Measurements from ENCODE around the gene PALM.

DNA sequence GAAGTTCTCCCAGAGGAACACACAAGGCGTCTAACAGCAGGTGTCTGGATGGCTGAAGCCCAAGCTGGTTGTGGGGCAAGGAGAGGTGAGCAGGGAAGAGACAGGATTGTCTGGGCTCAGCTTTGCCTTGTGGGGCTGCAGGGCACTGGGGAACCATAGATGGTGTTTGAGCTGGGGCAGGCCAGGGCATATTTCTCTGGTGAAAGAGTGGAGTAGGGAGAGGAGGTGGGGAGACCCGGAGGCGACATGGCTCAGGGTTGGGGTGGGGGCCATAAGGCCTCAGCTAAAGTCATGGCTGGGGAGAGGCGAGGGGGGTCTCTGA, 5.4 kb upstream of the PALM start:
- TF ChIP-seq FOXM1 (IDR thresholded peaks at IDR 0.05; ENCODE audit: borderline replicate concordance, low read depth) = no peak
- no peak for TF ChIP-seq EP300 (IDR thresholded peaks at IDR 0.05; ENCODE audit: borderline replicate concordance)
- no peak for TF ChIP-seq NFIC (IDR thresholded peaks at IDR 0.05)
- TF ChIP-seq, protein P1, sequence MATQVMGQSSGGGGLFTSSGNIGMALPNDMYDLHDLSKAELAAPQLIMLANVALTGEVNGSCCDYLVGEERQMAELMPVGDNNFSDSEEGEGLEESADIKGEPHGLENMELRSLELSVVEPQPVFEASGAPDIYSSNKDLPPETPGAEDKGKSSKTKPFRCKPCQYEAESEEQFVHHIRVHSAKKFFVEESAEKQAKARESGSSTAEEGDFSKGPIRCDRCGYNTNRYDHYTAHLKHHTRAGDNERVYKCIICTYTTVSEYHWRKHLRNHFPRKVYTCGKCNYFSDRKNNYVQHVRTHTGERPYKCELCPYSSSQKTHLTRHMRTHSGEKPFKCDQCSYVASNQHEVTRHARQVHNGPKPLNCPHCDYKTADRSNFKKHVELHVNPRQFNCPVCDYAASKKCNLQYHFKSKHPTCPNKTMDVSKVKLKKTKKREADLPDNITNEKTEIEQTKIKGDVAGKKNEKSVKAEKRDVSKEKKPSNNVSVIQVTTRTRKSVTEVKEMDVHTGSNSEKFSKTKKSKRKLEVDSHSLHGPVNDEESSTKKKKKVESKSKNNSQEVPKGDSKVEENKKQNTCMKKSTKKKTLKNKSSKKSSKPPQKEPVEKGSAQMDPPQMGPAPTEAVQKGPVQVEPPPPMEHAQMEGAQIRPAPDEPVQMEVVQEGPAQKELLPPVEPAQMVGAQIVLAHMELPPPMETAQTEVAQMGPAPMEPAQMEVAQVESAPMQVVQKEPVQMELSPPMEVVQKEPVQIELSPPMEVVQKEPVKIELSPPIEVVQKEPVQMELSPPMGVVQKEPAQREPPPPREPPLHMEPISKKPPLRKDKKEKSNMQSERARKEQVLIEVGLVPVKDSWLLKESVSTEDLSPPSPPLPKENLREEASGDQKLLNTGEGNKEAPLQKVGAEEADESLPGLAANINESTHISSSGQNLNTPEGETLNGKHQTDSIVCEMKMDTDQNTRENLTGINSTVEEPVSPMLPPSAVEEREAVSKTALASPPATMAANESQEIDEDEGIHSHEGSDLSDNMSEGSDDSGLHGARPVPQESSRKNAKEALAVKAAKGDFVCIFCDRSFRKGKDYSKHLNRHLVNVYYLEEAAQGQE (IDR thresholded peaks at IDR 0.05; ENCODE audit: low read depth) = no peak
- no peak for TF ChIP-seq TAF1 (IDR thresholded peaks at IDR 0.05; ENCODE audit: low read depth)
- TF ChIP-seq, protein P2, sequence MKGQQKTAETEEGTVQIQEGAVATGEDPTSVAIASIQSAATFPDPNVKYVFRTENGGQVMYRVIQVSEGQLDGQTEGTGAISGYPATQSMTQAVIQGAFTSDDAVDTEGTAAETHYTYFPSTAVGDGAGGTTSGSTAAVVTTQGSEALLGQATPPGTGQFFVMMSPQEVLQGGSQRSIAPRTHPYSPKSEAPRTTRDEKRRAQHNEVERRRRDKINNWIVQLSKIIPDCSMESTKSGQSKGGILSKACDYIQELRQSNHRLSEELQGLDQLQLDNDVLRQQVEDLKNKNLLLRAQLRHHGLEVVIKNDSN (IDR thresholded peaks at IDR 0.05) = no peak
- TF ChIP-seq, protein P3, sequence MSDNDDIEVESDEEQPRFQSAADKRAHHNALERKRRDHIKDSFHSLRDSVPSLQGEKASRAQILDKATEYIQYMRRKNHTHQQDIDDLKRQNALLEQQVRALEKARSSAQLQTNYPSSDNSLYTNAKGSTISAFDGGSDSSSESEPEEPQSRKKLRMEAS (IDR thresholded peaks at IDR 0.05) = no peak
- no peak for TF ChIP-seq YY1 (IDR thresholded peaks at IDR 0.05; ENCODE audit: low read depth)
- no peak for TF ChIP-seq RAD21 (IDR thresholded peaks at IDR 0.05; ENCODE audit: low read depth)
- no peak for TF ChIP-seq TCF12 (IDR thresholded peaks at IDR 0.05; ENCODE audit: low read depth)
- no peak for TF ChIP-seq CREB1 (IDR thresholded peaks at IDR 0.05; ENCODE audit: low read depth)
- no peak for TF ChIP-seq CEBPB (IDR thresholded peaks at IDR 0.05)
- no peak for TF ChIP-seq TEAD4 (IDR thresholded peaks at IDR 0.05)
